NB4 (cell line): ENCODE measurements around the gene DPP10.

Experiments used
- DNase-seq: peaks from one replicate; pipeline ENCODE4 v3.0.0; 2010; ENCODE audit warnings: low read depth
- H3K4me3 ChIP-seq: one replicate; pipeline ENCODE4 v1.5.1; 2011; ENCODE audit warnings: mild to moderate bottlenecking, low read depth, low read length, moderate library complexity
- MYC ChIP-seq: IDR thresholded peaks from 2 replicates; pipeline ENCODE4 v1.6.1; 2011; ENCODE audit warnings: low read depth, low read length
- POLR2A ChIP-seq: IDR thresholded peaks from 2 replicates; pipeline ENCODE4 v1.6.1; 2011; ENCODE audit warnings: mild to moderate bottlenecking; ENCODE audit not compliant: insufficient read length; ENCODE audit errors: extremely low read depth
- TF ChIP-seq, protein P1 (sequence below): IDR thresholded peaks from one replicate; pipeline ENCODE4 v1.5.1; 2012; ENCODE audit warnings: low read depth, low read length
- TF ChIP-seq, protein P2 (sequence below): IDR thresholded peaks from 2 replicates; pipeline ENCODE4 v1.6.1; 2011; ENCODE audit warnings: low read depth, low read length

Gene DPP10

DNA sequence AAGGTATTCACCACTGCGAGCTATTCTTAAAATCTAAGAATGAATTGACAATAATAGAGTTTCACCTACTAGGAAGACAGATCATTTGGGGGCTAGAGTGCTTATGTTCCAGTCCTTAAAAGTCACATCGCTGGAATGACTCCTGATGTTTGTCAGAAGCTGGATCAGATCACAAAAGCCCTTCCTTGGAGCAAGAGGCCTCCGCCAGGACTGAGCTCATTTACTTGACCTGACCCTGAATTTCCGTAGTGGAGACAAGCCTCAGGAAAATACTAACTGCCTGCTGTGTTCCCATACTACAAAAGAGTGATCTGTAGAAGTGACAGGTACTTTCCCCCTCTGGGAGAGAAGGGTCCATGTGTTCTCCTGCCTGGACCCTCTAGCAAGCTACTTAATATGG lies 483.9 kb downstream of the DPP10 start:
- DNase-seq, result no peak
- no peak overlapping the region for H3K4me3 ChIP-seq
- no peak for TF ChIP-seq POLR2A
- TF ChIP-seq, protein P1, sequence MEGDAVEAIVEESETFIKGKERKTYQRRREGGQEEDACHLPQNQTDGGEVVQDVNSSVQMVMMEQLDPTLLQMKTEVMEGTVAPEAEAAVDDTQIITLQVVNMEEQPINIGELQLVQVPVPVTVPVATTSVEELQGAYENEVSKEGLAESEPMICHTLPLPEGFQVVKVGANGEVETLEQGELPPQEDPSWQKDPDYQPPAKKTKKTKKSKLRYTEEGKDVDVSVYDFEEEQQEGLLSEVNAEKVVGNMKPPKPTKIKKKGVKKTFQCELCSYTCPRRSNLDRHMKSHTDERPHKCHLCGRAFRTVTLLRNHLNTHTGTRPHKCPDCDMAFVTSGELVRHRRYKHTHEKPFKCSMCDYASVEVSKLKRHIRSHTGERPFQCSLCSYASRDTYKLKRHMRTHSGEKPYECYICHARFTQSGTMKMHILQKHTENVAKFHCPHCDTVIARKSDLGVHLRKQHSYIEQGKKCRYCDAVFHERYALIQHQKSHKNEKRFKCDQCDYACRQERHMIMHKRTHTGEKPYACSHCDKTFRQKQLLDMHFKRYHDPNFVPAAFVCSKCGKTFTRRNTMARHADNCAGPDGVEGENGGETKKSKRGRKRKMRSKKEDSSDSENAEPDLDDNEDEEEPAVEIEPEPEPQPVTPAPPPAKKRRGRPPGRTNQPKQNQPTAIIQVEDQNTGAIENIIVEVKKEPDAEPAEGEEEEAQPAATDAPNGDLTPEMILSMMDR, result no peak
- TF ChIP-seq MYC, result no peak
- TF ChIP-seq, protein P2, sequence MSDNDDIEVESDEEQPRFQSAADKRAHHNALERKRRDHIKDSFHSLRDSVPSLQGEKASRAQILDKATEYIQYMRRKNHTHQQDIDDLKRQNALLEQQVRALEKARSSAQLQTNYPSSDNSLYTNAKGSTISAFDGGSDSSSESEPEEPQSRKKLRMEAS, result no peak

DNA sequence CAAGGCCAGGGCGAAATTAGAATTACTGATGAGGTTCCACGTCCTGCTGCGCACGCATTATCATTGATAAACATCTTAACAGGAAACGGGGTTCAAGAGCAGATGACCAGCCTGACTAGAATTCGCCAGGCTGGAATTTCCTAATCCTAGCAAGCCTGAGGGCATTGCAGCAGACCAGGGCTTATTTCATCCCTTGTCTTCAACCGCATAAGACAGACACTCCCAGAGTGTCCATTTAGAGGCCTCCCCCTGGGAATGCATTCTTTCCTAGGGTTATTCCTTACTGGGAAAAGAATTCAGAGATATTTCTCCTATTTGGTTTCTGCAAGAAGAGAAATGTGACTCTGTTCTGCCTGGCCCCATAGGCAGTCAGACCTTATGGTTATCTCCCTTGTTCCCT lies 486.8 kb downstream of the DPP10 start:
- DNase-seq, result no peak
- no peak for TF ChIP-seq MYC
- TF ChIP-seq, protein P1, result no peak
- H3K4me3 ChIP-seq, result no peak overlapping the region

DNA sequence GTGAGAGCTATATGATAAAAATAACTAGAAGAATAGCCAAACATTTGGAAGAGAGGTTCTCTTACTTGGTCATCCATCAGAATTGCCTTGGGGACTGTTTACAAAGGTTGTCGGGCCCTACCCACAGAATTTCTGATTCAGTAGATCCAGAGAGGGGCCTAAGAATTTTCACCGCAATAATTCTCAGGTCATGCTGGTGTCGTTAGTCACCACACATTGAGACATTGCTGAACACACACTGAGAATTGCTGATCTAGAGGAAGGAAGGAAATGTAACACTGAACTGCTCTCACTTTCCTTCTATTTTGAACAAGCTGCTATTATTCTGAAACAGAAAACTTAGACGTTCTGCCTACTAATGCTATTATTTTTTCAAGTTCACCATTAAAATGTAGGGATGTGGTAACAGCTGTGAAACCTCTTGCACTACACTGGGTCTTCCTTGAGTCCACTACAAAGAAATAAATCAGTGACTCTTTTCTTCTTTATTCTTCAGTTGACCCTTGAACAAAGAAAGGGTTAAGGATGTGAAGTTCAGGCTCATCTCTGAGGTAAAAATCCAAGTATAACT lies 491.3 kb downstream of the DPP10 start:
- no peak overlapping the region for H3K4me3 ChIP-seq
- no peak for DNase-seq
- TF ChIP-seq MYC, result no peak
- TF ChIP-seq, protein P2, result no peak
- no peak for TF ChIP-seq POLR2A
- TF ChIP-seq, protein P1, result no peak

DNA sequence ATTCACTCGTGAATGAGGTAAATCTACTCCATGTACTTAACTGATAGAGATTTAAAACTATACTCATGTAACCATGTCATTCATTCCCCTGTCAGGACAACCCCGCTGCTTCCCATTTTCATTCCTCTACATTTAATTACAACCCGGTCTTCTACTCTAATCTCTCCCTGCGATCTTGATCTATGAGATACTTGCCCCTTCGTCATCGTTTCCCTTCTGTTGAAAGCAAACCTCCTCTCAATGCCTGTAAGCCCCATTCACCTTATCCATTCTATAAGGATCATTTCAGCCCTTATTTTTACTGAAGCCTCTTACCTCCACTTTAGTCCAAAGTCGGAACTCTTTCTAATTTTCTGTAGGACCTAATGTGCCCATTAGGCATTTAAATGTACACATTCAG lies 492.6 kb downstream of the DPP10 start:
- no peak overlapping the region for H3K4me3 ChIP-seq
- DNase-seq, result no peak
- no peak for TF ChIP-seq POLR2A
- TF ChIP-seq, protein P1, result no peak
- TF ChIP-seq, protein P2, result no peak
- TF ChIP-seq MYC, result no peak

DNA sequence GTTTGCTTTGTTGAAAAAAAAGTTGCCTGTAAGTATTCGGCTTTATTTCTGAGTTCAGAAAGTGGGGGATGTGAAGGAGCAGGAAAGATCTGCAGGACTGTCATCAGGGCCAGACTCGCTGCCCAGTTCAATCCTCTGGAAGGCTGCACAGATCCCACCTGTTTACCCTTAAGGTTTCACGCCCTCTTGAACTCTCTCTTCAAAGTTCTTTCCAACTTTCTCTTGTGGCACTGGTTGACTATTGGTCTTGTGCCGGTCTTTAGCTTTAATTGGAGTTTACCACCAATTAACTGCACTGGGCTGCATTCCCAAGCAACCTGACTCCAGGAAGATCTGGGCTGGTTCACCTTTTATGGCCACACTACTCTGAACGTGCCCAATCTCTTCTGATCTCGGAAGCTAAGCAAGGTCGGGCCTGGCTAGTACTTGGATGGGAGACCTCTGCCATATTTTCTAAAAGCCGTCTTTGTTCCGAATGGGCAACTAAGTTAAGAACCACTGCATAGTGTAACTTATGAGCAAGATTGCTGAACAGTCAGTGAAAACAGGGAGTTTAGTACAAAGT lies 495.0 kb downstream of the DPP10 start:
- H3K4me3 ChIP-seq, result no peak overlapping the region
- TF ChIP-seq POLR2A (no peak), MYC (no peak)
- TF ChIP-seq, protein P2, result no peak
- TF ChIP-seq, protein P1, result no peak
- DNase-seq, result no peak
